Activated T-helper 2 cell treated with anti-CD3 and anti-CD28 coated beads, Interferon-gamma antibody, Interleukin-2, Interleukin-4, amounts not matched to agents 10 μg/mL and 5 μg/mL and 100 μg/mL, durations not matched to agents 14 hours and 24 hours and 36 hours (primary cell): ENCODE data around the gene MTAP. TPM values are rescaled to one million over a fixed set of nuclear protein-coding genes. Genes with fewer than 3 reads are reported as not detected.
"Not testable (repeated sequence)": the region's sequence is repeated elsewhere in the genome, so short reads cannot be mapped to it uniquely, and the experiment has no call there.

ENCODE experiments used
- DNase-seq: peaks from one replicate; pipeline ENCODE4 v3.0.0; 2021; ENCODE audit warnings: low spot score
- H3K27ac Mint-ChIP-seq: one replicate; pipeline ENCODE4 v1.8.0; 2021; ENCODE audit warnings: mixed read lengths
- H3K27me3 Mint-ChIP-seq: one replicate; pipeline ENCODE4 v1.8.0; 2021; ENCODE audit warnings: low read depth, mixed read lengths
- H3K36me3 Mint-ChIP-seq: one replicate; pipeline ENCODE4 v1.8.0; 2021; ENCODE audit warnings: low read depth, mixed read lengths
- H3K4me1 Mint-ChIP-seq: one replicate; pipeline ENCODE4 v1.8.0; 2021; ENCODE audit warnings: low read depth, mixed read lengths
- H3K4me3 Mint-ChIP-seq: one replicate; pipeline ENCODE4 v1.8.0; 2021; ENCODE audit warnings: low read depth, mild to moderate bottlenecking, moderate library complexity, mixed read lengths
- H3K9me3 Mint-ChIP-seq: one replicate; pipeline ENCODE4 v1.8.0; 2021; ENCODE audit warnings: mixed read lengths
- intact Hi-C: fragments of 100-400 bp; cut with micrococcal nuclease; formaldehyde crosslinking; loops from one replicate; pipeline ENCODE4 v1.15.1; 2023
- total RNA-seq: library from RNA; stranded (reverse); gene quantifications from 2 replicates; pipeline ENCODE4 v1.2.3, GENCODE V29; 2022

Gene MTAP
- total RNA-seq, 1 donor from 2014 or later = 79.9 TPM

DNA sequence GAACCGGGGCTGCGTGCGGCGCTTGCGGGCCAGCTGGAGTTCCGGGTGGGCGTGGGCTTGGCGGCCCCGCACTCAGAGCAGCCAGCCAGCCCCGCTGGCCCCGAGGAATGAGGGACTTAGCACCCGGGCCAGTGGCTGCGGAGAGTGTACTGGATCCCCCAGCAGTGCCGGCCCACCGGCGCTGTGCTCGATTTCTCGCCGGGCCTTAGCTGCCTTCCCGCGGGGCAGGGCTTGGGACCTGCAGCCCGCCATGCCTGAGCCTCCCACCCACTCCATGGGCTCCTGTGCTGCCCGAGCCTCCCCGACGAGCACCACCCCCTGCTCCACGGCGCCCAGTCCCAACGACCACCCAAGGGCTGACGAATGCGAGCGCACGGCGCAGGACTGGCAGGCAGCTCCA is 156.8 kb downstream of the MTAP start:
- peaks cover 44% of the 10 kb centered on the region for H3K27me3 Mint-ChIP-seq
- H3K4me1 Mint-ChIP-seq, H3K27ac Mint-ChIP-seq, DNase-seq, H3K36me3 Mint-ChIP-seq, H3K4me3 Mint-ChIP-seq, intact Hi-C loops: not testable (repeated sequence)
- H3K9me3 Mint-ChIP-seq = peaks cover 10% of the 10 kb centered on the region

DNA sequence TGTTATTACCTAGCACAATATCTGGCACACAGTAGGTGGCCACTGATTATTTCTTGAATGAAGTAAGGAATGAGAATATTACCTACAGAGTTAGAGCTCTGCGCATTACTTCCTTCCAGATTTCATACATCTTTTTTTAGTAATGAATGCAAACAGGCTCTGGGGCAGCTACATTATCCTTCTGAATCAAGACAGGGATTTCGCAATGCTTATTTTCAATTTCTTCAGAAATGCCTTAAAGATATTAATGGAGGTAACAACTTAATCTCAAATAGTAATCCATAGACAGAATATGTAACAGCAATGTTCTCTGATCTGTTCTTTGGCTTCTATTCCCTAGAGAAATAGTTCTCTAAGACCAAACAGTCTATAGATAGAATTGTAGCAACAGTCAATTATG is 159.1 kb downstream of the MTAP start:
- H3K4me3 Mint-ChIP-seq = no peak overlapping the region
- peaks cover 10% of the 10 kb centered on the region for H3K9me3 Mint-ChIP-seq
- H3K4me1 Mint-ChIP-seq = peaks cover 10% of the 10 kb centered on the region
- peaks cover 58% of the 10 kb centered on the region for H3K27me3 Mint-ChIP-seq
- no peak overlapping the region for H3K27ac Mint-ChIP-seq
- H3K36me3 Mint-ChIP-seq = peaks cover 3% of the 10 kb centered on the region
- DNase-seq = no peak
- intact Hi-C loops = no loop called here

DNA sequence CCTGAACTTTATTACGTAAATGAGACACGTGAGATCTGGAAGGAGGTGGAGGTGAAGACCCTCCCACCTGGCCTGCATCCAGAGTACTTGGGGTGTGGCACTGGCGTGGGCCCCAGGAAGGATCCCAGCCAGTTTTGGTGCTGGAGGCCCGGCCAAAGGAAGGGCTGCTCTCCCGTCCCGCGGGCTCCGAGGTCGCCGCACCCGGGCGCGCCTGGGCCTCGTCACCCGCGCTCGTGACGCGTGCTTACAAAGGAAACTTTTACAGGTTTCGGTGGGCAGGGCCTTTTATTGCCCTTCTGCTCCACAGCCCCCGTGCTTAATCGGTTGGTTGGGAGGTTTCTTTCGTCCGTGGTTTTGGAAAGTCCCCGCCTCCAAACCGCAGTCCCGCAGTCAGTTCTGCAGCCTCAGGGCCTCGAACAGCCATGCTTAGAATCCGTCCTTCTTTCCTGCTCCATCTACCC is 162.5 kb downstream of the MTAP start:
- Mint-ChIP-seq H3K36me3 (peaks cover 21% of the 10 kb centered on the region), H3K4me1 (peaks cover 23% of the 10 kb centered on the region), H3K27ac (no peak overlapping the region), H3K4me3 (peak overlapping the region; percentile 63), H3K27me3 (peaks cover 85% of the 10 kb centered on the region), H3K9me3 (peaks cover 20% of the 10 kb centered on the region)
- DNase-seq = peak; percentile 58
- intact Hi-C loops = loop anchor here (1.0 to 5.0 kb wide), 5 partner anchors 10 to 482 kb away; partner anchors contain the start of gene DMRTA1

DNA sequence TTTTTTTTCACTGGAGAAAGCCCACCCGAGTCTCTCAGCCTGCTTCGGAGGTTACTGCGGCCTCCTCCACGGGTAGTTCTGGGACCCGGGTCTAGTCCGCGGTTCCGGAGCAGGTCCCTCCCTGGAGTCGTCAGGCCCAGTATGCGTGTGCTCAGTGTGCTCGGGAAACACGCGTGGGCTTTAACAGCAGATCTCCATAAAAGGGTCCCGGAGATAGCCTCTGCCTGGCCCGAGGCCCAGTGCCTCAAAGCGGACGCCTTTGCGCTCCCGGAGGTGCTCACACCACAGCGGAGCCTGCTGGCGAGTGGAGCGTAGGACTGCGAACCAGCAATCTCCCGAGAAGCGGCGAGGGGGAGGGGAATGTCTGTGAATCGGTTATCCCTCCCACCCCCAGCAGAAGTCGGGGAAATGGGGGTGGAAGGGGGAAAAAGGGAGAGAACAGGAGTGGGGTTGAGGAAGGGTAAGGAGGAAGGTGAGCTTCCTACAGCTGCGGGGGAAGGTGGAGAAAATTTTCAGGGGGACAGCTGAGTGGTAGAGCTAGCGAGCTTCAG is 163.0 kb downstream of the MTAP start:
- intact Hi-C loops = loop anchor here (1.0 to 5.0 kb wide), 4 partner anchors 10 to 482 kb away; partner anchors contain the start of gene DMRTA1
- no peak overlapping the region for H3K27ac Mint-ChIP-seq
- H3K9me3 Mint-ChIP-seq = peaks cover 22% of the 10 kb centered on the region
- H3K4me3 Mint-ChIP-seq = peak overlapping the region; percentile 63
- H3K4me1 Mint-ChIP-seq = peaks cover 25% of the 10 kb centered on the region
- peaks cover 87% of the 10 kb centered on the region for H3K27me3 Mint-ChIP-seq
- peak; percentile 44 for DNase-seq
- H3K36me3 Mint-ChIP-seq = peaks cover 26% of the 10 kb centered on the region

DNA sequence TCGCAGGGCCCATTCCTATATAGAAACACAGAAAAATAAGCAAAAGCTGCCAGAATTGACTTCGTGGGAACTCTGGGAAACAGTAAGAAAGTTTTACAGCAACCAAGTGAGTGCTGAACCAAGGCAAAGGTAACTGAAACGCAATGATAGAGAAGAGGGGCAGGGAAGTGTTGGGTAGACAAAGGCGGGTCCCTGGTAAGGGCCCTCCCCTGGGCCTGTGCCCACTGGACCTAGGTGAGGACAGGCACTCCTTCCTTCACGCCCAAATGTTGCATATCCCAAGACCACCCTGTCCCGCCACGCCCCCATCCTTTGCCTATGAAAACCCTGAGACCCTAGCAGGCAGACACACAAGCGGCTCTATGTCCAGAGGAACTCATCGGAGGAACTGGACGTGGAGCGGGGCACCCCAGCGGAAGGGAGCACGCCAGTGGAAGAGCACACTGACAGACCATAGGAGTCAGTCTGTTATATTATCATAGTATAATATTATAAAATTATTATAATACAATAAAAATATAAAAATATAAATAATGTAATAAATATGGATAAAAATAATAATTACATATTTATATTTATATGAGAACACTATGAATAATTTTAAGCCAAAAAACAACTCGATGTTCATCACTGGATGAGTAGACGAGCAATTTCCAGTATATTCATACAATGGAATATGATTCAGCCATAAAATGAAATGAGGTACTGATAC is 163.9 kb downstream of the MTAP start:
- DNase-seq = no peak
- Mint-ChIP-seq H3K4me1 (peaks cover 26% of the 10 kb centered on the region), H3K27ac (no peak overlapping the region), H3K9me3 (peaks cover 22% of the 10 kb centered on the region), H3K27me3 (peaks cover 88% of the 10 kb centered on the region), H3K36me3 (peaks cover 30% of the 10 kb centered on the region), H3K4me3 (no peak overlapping the region)
- intact Hi-C loops = loop anchor here (5.0 kb wide), 1 partner anchor 481 kb away; the partner anchor contains the start of gene DMRTA1

DNA sequence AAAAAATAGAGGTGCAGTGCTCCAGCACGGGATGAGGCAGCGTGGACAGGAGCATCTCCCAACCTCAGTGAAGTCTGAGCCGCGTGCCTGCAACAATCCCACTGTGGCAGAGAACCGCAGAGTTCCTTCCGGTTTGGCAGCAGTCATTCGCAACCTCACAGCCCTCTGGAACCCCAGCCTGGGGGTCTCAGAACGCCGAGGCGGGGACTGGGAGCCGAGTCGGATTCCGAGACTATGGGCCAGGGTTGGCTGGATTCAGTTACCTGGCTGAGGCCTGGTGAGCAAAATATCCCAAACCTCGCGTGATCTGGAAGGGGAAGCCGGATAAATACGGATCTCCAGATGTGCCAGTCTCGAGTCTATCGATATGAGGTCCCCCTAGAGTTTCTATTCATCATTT is 164.7 kb downstream of the MTAP start:
- Mint-ChIP-seq H3K36me3 (peaks cover 30% of the 10 kb centered on the region), H3K9me3 (peaks cover 21% of the 10 kb centered on the region), H3K4me1 (peaks cover 26% of the 10 kb centered on the region), H3K4me3 (no peak overlapping the region), H3K27ac (no peak overlapping the region), H3K27me3 (peaks cover 88% of the 10 kb centered on the region)
- intact Hi-C loops = loop anchor here (5.0 kb wide), 1 partner anchor 480 kb away; the partner anchor contains the start of gene DMRTA1
- DNase-seq = no peak

DNA sequence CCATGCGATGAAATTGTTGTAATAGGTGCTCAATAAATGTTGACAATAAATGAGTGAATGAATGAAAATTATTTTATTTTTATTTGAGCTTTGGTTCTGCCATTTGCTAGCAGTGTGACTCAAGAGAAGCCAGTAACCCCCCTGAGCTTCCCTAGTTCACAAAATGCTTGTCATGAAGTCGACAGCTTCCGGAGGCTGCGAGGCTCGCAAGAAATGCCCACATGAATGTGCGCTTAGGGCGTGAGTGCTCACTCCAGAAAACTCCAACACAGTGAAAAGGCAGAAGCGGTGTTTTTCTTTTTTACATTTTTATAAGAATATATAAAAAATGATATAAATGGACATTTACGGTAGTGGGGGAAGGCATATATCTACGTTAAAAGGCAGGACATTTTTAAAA is 165.3 kb downstream of the MTAP start:
- H3K4me1 Mint-ChIP-seq = peaks cover 26% of the 10 kb centered on the region
- intact Hi-C loops = loop anchor here (5.0 kb wide), 1 partner anchor 480 kb away; the partner anchor contains the start of gene DMRTA1

DNA sequence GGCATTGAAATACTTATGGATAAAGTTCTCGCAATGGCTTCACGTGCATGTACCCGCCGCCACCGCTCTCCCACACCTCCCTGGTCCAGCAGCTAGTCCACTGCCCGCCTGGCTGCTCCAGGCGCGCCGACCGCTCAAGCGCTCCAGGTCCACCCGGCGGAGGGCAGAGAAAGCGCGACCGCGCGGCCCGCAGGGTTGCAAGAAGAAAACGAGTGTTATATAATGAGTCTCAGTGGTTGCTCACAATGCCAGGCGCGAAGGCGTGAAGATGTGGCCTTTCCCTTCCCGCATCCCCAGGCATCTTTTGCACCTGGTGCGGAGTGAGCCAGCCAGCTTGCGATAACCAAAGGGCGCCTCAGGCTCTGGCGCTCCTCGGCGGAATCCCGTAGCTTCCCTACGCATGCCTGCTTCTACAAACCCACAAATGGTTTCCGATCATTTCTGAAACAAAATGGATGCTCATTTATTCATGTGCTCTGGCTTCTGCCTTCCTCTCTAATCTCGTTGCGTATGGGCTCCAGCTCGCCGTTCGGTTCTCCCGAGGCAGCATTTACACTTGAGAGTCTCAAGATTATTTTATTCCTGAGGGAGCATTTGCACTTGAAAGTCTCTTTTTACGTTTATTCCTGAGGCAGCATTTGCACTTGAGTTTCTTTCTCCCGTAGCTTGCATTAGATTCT is 166.0 kb downstream of the MTAP start:
- Mint-ChIP-seq H3K4me3 (no peak overlapping the region), H3K27ac (peak overlapping the region; percentile 23), H3K36me3 (peaks cover 30% of the 10 kb centered on the region), H3K9me3 (peaks cover 17% of the 10 kb centered on the region), H3K27me3 (peaks cover 88% of the 10 kb centered on the region), H3K4me1 (peaks cover 26% of the 10 kb centered on the region)
- intact Hi-C loops = loop anchor here (5.0 kb wide), 1 partner anchor 479 kb away; the partner anchor contains the start of gene DMRTA1
- no peak for DNase-seq

More for the DNA sequence above, 165.3 kb downstream of the MTAP start:
- H3K27ac Mint-ChIP-seq = peak overlapping the region; percentile 61
- peaks cover 89% of the 10 kb centered on the region for H3K27me3 Mint-ChIP-seq
- peaks cover 30% of the 10 kb centered on the region for H3K36me3 Mint-ChIP-seq
- H3K4me3 Mint-ChIP-seq = no peak overlapping the region
- H3K9me3 Mint-ChIP-seq = peaks cover 19% of the 10 kb centered on the region
- DNase-seq = no peak

DNA sequence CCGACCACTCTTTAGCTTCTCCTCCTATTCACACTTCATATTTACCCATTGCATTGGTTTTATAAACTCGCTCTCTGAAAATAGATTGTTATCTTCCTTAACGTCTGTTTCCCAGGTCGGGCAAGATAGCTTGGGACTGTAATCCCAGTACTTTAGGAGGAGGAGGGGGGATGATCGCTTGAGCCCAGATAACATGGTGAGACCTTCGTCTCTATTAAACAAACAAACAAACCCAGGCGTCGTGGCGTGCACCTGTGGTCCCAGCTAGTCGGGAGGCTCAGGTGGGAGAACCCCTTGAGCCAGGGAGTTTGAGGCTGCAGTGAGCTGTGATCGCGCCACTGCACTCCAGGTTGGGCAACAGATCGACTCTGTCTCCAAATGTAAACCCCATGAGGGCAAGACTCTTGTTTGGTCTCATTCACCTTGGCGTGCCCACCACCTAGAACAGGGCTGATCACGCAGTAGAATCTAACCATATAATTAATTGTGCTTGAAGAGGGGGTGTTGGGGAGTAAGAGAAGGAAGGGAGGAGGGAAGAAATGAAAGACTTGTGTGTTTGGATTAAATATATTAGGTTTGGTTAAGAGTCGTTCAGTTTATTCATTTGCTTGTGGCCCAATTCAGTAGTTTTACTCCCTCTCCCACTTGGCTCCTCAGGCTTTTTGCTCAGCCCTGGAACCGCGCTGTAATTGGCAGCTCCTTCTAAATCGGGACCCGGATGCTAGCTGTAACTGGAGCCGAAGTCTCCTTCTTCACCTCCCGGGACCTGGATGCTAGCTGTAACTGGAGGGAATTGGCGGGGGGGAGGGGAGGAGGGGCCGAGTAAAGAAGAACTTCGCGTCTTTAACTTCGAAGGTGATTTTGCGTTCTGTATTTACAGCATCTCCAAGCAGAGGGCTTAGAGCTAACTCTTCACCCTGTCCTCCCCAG is 166.8 kb downstream of the MTAP start:
- intact Hi-C loops = loop anchor here (5.0 kb wide), 1 partner anchor 478 kb away; the partner anchor contains the start of gene DMRTA1
- no peak for DNase-seq
- Mint-ChIP-seq H3K27ac (peak overlapping the region; percentile 23), H3K4me3 (no peak overlapping the region), H3K27me3 (peaks cover 88% of the 10 kb centered on the region), H3K9me3 (peaks cover 12% of the 10 kb centered on the region), H3K36me3 (peaks cover 30% of the 10 kb centered on the region), H3K4me1 (peaks cover 29% of the 10 kb centered on the region)

DNA sequence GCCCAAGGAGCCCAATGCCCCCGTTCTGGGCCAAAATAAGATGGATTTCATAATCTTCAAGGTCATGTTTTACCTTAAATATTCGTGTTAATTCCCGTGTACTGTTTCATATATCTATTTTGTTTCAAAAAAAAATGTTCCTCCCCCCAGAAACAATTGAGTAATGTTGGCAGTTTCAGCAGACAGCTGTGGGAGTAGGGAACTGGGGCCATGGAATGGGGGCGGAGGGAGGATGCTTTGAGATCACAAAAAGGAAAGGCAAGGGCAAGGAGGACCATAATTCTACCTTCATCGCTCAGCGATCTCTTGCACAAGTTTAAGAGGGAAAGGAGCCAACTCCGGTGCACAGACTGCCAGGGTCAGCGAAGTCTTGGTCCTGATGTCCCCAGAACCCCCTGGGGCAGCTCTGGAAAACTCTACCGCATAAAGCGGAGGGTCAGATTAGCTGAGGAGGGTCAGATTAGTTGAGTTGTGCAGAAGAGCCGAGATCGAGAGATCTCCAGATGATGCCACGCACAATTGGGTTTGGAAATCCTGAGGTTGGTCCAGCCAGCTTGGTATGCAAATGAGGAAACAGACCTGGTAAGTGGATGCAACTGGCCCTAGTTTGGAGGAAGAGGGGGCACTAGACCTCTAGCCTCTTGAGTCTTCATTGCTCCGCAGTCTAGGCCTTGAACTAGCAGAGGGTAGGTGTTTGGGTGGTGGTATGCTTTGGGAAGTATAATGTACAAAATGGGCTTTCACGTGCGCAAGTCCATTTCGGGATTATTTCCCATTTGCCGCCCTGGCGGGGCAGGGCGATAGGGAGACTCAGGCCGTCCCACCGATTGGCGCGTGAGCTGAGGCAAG is 167.7 kb downstream of the MTAP start:
- H3K27me3 Mint-ChIP-seq = peaks cover 89% of the 10 kb centered on the region
- H3K4me3 Mint-ChIP-seq = no peak overlapping the region
- H3K27ac Mint-ChIP-seq = no peak overlapping the region
- peaks cover 12% of the 10 kb centered on the region for H3K9me3 Mint-ChIP-seq
- peaks cover 30% of the 10 kb centered on the region for H3K36me3 Mint-ChIP-seq
- intact Hi-C loops = loop anchor here (5.0 kb wide), 1 partner anchor 477 kb away; the partner anchor contains the start of gene DMRTA1
- DNase-seq = no peak
- peaks cover 33% of the 10 kb centered on the region for H3K4me1 Mint-ChIP-seq
